NT2/D1 (cell line): ENCODE data around the gene PTPRN2.

Experiments
- SUZ12 ChIP-seq: IDR thresholded peaks from 2 replicates; pipeline ENCODE4 v1.6.1; 2011; ENCODE audit not compliant: insufficient read length, insufficient read depth; ENCODE audit errors: extremely low read depth
- YY1 ChIP-seq: IDR thresholded peaks from 2 replicates; pipeline ENCODE4 v1.6.1; 2011; ENCODE audit not compliant: insufficient read length, insufficient read depth
- ZNF274 ChIP-seq: IDR thresholded peaks from 2 replicates; pipeline ENCODE4 v1.6.1; 2011; ENCODE audit warnings: mild to moderate bottlenecking, low read depth, low read length

GRCh38 chr7:158572000-158572828 is 15.4 kb downstream of the PTPRN2 start:
- no peak for TF ChIP-seq ZNF274
- TF ChIP-seq SUZ12: no peak
- no peak for TF ChIP-seq YY1
